GM21515 (cell line): ENCODE measurements around the gene CYFIP1.

ENCODE experiments used
- ATAC-seq: cut with Tn5 transposase; IDR thresholded peaks from one replicate; pipeline ENCODE4 v1.9.1; 2021; ENCODE audit not compliant: unreplicated experiment

Gene CYFIP1

GRCh38 chr15:22823495-22824128 is 156.6 kb downstream of the CYFIP1 start:
- no peak for ATAC-seq

DNA sequence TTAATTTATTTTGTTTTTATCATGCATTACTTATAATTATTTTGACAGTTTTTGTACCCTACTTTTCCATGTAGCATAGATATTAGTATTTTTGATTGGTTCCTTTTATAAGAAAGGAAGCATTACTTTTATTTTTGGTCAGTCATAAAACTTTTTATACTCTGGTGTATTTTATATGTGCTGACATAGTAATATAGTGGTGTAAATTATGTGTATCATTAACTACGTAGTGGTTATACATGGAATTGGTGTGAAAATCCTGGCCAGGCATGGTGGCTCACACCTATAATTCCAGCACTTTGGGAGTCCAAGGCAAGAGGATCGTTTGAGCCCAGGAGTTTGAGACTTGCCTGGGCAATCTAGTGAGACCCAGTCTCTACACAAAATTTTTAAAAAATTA is 160.5 kb downstream of the CYFIP1 start:
- no peak for ATAC-seq
